ENCODE results near the gene WRNIP1.

WRNIP1 gene

DNA sequence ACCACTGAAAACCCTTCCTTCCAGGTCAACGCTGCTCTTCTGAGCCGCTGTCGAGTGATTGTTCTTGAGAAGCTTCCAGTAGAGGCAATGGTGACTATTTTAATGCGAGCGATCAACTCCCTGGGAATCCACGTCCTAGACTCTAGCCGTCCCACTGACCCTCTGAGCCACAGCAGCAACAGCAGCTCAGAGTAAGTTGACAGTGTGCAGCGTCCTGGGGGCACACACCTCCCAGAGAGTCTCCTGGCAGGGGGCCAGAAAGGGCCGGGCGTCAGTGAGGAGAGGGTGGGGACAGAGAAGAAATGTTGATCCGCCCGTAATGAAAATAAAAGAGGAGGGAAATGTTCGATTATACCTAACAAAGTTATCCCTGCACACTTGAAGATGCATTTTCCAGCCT is 5.0 kb downstream of the WRNIP1 start:
- no peak for ATAC-seq
- TF ChIP-seq BACH2 (CRISPR knock-in tag; IDR thresholded peaks at IDR 0.05; ENCODE audit: borderline replicate concordance), result no peak
- no peak for TF ChIP-seq ARNTL (CRISPR knock-in tag; IDR thresholded peaks at IDR 0.05; ENCODE audit: borderline replicate concordance, low read depth)
- TF ChIP-seq, protein P1, sequence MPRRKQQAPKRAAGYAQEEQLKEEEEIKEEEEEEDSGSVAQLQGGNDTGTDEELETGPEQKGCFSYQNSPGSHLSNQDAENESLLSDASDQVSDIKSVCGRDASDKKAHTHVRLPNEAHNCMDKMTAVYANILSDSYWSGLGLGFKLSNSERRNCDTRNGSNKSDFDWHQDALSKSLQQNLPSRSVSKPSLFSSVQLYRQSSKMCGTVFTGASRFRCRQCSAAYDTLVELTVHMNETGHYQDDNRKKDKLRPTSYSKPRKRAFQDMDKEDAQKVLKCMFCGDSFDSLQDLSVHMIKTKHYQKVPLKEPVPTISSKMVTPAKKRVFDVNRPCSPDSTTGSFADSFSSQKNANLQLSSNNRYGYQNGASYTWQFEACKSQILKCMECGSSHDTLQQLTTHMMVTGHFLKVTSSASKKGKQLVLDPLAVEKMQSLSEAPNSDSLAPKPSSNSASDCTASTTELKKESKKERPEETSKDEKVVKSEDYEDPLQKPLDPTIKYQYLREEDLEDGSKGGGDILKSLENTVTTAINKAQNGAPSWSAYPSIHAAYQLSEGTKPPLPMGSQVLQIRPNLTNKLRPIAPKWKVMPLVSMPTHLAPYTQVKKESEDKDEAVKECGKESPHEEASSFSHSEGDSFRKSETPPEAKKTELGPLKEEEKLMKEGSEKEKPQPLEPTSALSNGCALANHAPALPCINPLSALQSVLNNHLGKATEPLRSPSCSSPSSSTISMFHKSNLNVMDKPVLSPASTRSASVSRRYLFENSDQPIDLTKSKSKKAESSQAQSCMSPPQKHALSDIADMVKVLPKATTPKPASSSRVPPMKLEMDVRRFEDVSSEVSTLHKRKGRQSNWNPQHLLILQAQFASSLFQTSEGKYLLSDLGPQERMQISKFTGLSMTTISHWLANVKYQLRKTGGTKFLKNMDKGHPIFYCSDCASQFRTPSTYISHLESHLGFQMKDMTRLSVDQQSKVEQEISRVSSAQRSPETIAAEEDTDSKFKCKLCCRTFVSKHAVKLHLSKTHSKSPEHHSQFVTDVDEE (CRISPR knock-in tag; IDR thresholded peaks at IDR 0.05), result no peak
- no peak for TF ChIP-seq GLIS3 (CRISPR knock-in tag; IDR thresholded peaks at IDR 0.05)
- no peak for TF ChIP-seq ZNF70 (CRISPR knock-in tag; IDR thresholded peaks at IDR 0.05)
- TF ChIP-seq ZFP30 (CRISPR knock-in tag; IDR thresholded peaks at IDR 0.05), result no peak
- TF ChIP-seq SNAI2 (CRISPR knock-in tag; IDR thresholded peaks at IDR 0.05), result no peak
- TF ChIP-seq PPARA (CRISPR knock-in tag; IDR thresholded peaks at IDR 0.05; ENCODE audit: borderline replicate concordance), result no peak
- TF ChIP-seq ESRRG (CRISPR knock-in tag; IDR thresholded peaks at IDR 0.05), result no peak
- TF ChIP-seq TCF4 (CRISPR knock-in tag; IDR thresholded peaks at IDR 0.05; ENCODE audit: borderline replicate concordance), result no peak
- TF ChIP-seq ZC3H10 (CRISPR knock-in tag; IDR thresholded peaks at IDR 0.05), result no peak
- TF ChIP-seq, protein P2, sequence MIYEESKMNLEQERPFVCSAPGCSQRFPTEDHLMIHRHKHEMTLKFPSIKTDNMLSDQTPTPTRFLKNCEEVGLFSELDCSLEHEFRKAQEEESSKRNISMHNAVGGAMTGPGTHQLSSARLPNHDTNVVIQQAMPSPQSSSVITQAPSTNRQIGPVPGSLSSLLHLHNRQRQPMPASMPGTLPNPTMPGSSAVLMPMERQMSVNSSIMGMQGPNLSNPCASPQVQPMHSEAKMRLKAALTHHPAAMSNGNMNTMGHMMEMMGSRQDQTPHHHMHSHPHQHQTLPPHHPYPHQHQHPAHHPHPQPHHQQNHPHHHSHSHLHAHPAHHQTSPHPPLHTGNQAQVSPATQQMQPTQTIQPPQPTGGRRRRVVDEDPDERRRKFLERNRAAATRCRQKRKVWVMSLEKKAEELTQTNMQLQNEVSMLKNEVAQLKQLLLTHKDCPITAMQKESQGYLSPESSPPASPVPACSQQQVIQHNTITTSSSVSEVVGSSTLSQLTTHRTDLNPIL (CRISPR knock-in tag; IDR thresholded peaks at IDR 0.05; ENCODE audit: low read depth), result no peak
- TF ChIP-seq ZNF565 (CRISPR knock-in tag; conservative IDR thresholded peaks at IDR 0.05; ENCODE audit: low read depth), result no peak
- TF ChIP-seq ZNF8 (CRISPR knock-in tag; IDR thresholded peaks at IDR 0.05), result no peak
- TF ChIP-seq, protein P3, sequence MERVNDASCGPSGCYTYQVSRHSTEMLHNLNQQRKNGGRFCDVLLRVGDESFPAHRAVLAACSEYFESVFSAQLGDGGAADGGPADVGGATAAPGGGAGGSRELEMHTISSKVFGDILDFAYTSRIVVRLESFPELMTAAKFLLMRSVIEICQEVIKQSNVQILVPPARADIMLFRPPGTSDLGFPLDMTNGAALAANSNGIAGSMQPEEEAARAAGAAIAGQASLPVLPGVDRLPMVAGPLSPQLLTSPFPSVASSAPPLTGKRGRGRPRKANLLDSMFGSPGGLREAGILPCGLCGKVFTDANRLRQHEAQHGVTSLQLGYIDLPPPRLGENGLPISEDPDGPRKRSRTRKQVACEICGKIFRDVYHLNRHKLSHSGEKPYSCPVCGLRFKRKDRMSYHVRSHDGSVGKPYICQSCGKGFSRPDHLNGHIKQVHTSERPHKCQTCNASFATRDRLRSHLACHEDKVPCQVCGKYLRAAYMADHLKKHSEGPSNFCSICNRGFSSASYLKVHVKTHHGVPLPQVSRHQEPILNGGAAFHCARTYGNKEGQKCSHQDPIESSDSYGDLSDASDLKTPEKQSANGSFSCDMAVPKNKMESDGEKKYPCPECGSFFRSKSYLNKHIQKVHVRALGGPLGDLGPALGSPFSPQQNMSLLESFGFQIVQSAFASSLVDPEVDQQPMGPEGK (CRISPR knock-in tag; IDR thresholded peaks at IDR 0.05; ENCODE audit: borderline replicate concordance), result no peak
- TF ChIP-seq ZFP3 (CRISPR knock-in tag; IDR thresholded peaks at IDR 0.05), result no peak
- TF ChIP-seq OSR1 (CRISPR knock-in tag; IDR thresholded peaks at IDR 0.05), result no peak
- TF ChIP-seq CSDC2 (CRISPR knock-in tag; IDR thresholded peaks at IDR 0.05), result no peak

DNA sequence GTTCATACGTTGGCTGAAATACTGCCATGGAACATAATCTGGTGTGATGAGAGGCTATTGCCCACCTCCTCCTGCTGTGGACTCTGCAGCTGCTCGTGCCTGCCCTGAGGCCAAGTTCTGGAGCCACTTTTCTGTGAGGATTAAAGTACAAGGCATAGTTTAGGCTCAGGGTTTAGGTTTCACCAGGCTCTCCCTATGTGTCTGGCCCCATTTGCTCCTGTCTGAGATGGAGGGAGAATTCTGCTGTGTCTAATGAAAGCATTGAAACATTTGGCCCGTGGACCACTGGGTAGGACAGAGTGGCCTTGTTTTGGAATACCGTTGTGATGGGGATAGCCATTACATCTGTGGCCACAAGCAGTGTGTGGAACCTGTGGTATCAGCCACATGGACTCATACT is 5.9 kb downstream of the WRNIP1 start:
- TF ChIP-seq BACH2 (CRISPR knock-in tag; IDR thresholded peaks at IDR 0.05; ENCODE audit: borderline replicate concordance) (no peak), OSR1 (CRISPR knock-in tag; IDR thresholded peaks at IDR 0.05) (no peak)
- ATAC-seq, result no peak

DNA sequence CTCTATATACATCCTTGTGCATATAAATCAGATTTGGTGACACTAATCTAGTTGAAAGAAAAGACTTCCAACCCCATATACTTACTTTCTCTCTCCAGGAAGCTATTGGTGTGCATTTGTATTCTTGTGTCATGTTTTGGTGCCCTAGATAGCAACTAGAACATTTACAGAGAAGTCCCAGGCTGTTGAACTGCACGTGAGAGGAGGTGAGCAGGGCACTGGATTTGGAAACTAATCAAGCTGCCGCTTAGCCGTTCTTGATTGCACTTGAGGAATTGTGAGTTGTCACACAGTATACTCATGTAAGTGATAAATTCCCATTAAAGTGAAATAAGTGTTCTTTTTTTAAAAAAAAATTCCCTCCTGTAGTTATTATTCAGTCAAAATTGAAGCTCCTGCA is 7.6 kb downstream of the WRNIP1 start:
- ATAC-seq, result no peak
- TF ChIP-seq ZNF8 (CRISPR knock-in tag; IDR thresholded peaks at IDR 0.05) (no peak), ZFP3 (CRISPR knock-in tag; IDR thresholded peaks at IDR 0.05) (no peak)

DNA sequence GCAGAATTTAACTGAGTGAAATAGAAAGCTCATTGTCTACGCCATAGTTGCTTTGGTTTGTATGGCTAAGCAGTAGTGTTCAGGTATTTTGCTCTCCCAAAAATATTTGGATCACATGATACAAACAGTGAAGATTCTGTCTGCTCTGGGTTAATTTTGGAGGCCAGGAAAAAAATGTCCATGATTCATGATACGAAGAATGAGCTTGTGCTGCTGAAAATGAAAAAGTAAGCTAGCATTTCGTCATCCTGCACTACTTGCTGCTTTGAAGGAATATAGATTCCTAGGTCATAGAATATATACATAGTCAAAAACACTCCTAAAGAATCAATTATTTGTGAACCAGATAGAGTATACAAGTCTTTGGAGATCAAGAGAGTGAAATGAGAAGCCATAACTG is 8.3 kb downstream of the WRNIP1 start:
- TF ChIP-seq ISL1 (CRISPR knock-in tag; IDR thresholded peaks at IDR 0.05), result no peak
- no peak for TF ChIP-seq ZNF565 (CRISPR knock-in tag; conservative IDR thresholded peaks at IDR 0.05; ENCODE audit: low read depth)
- no peak for TF ChIP-seq ESRRG (CRISPR knock-in tag; IDR thresholded peaks at IDR 0.05)
- TF ChIP-seq, protein P2 (CRISPR knock-in tag; IDR thresholded peaks at IDR 0.05; ENCODE audit: low read depth), result no peak
- TF ChIP-seq ZC3H10 (CRISPR knock-in tag; IDR thresholded peaks at IDR 0.05), result no peak
- no peak for TF ChIP-seq PPARA (CRISPR knock-in tag; IDR thresholded peaks at IDR 0.05; ENCODE audit: borderline replicate concordance)
- TF ChIP-seq, protein P1 (CRISPR knock-in tag; IDR thresholded peaks at IDR 0.05), result no peak
- no peak for TF ChIP-seq ZFP30 (CRISPR knock-in tag; IDR thresholded peaks at IDR 0.05)
- no peak for TF ChIP-seq CSDC2 (CRISPR knock-in tag; IDR thresholded peaks at IDR 0.05)
- TF ChIP-seq ZFP3 (CRISPR knock-in tag; IDR thresholded peaks at IDR 0.05), result no peak
- ATAC-seq, result no peak
